HG03064 (cell line): ENCODE results near the gene RCVRN.

Experiments
- ATAC-seq: cut with Tn5 transposase; IDR thresholded peaks from one replicate; pipeline ENCODE4 v1.9.1; 2021; ENCODE audit warnings: low read depth; ENCODE audit not compliant: unreplicated experiment

Gene RCVRN

GRCh38 chr17:9905078-9905415 is at the start of gene RCVRN:
TSS of gene RCVRN (minus strand) at chr17:9905271. CDS start at chr17:9905180, 91 bp downstream.
- ATAC-seq = no peak

- no peak for ATAC-seq
These were observed 48.4 kb upstream of the RCVRN start for GRCh38 chr17:9953492-9953891.

GRCh38 chr17:9951803-9952202 is 46.7 kb upstream of the RCVRN start:
- no peak for ATAC-seq

GRCh38 chr17:9948928-9949327 is 43.9 kb upstream of the RCVRN start:
- ATAC-seq = no peak

- no peak for ATAC-seq
These were observed 39.6 kb upstream of the RCVRN start for GRCh38 chr17:9944704-9945103.

GRCh38 chr17:9943343-9943742 is 38.3 kb upstream of the RCVRN start:
- ATAC-seq = no peak

GRCh38 chr17:9942885-9943284 is 37.8 kb upstream of the RCVRN start:
- no peak for ATAC-seq

- ATAC-seq = no peak
These were observed 36.2 kb upstream of the RCVRN start for GRCh38 chr17:9941305-9941704.

GRCh38 chr17:9940841-9941240 is 35.8 kb upstream of the RCVRN start:
- no peak for ATAC-seq

- ATAC-seq = no peak
These were observed 33.7 kb upstream of the RCVRN start for GRCh38 chr17:9938764-9939163.

GRCh38 chr17:9937901-9938300 is 32.8 kb upstream of the RCVRN start:
- no peak for ATAC-seq

- ATAC-seq = no peak
These were observed 32.2 kb upstream of the RCVRN start for GRCh38 chr17:9937241-9937761.

GRCh38 chr17:9936095-9936494 is 31.0 kb upstream of the RCVRN start:
- ATAC-seq = no peak

GRCh38 chr17:9935408-9935807 is 30.3 kb upstream of the RCVRN start:
- ATAC-seq = no peak

GRCh38 chr17:9934331-9934730 is 29.3 kb upstream of the RCVRN start:
- no peak for ATAC-seq

- ATAC-seq = no peak
These were observed 27.4 kb upstream of the RCVRN start for GRCh38 chr17:9932491-9932890.

- ATAC-seq = no peak
These were observed 26.2 kb upstream of the RCVRN start for GRCh38 chr17:9931144-9931741.

- no peak for ATAC-seq
These were observed 24.8 kb upstream of the RCVRN start for GRCh38 chr17:9929871-9930270.

GRCh38 chr17:9928601-9929333 is 23.7 kb upstream of the RCVRN start:
- ATAC-seq = no peak

- ATAC-seq = no peak
These were observed 21.2 kb upstream of the RCVRN start for GRCh38 chr17:9926150-9926804.

- ATAC-seq = no peak
These were observed 20.4 kb upstream of the RCVRN start for GRCh38 chr17:9925457-9925856.

GRCh38 chr17:9924735-9925191 is 19.7 kb upstream of the RCVRN start:
- no peak for ATAC-seq
